ENCODE results near the gene LEMD2. TPM values are rescaled to one million over a fixed set of nuclear protein-coding genes. Genes with fewer than 3 reads are reported as not detected.

The LEMD2 gene
- total and polyA plus RNA-seq, 2 donors (not counting 1 experiment from before 2014, with no cell fraction given) = 25.7 to 61.9 TPM

GRCh38 chr6:33730611-33731010 lies 58.3 kb downstream of the LEMD2 start:
- Histone ChIP-seq H3K4me3 (replicated peaks in 1 of 4; ENCODE audit: control extremely low read depth in 1 of 4, insufficient read depth in 1 of 4, low read depth in 3 of 4, low read length in 4 of 4) (no peak overlapping the region), H4K20me1 (ENCODE audit: control insufficient read depth, extremely low read depth, insufficient read depth, low read length) (no peaks in the 10 kb centered on the region), H2AFZ (ENCODE audit: low read length) (no peak overlapping the region), H3K9ac (ENCODE audit: insufficient read depth, low read length) (no peak overlapping the region), H3K27me3 (ENCODE audit: control insufficient read depth, insufficient read depth, low read length) (peaks cover 4% of the 10 kb centered on the region), H3K36me3 (ENCODE audit: control insufficient read depth, insufficient read depth, low read length) (no peaks in the 10 kb centered on the region), H3K79me2 (ENCODE audit: control insufficient read depth, insufficient read depth, low read length) (no peaks in the 10 kb centered on the region), H3K4me1 (ENCODE audit: control insufficient read depth, extremely low read depth, insufficient read depth, low read length) (peaks cover 3% of the 10 kb centered on the region), H3K9me3 (ENCODE audit: control insufficient read depth, insufficient read depth, low read depth, low read length) (no peaks in the 10 kb centered on the region), H3K4me2 (ENCODE audit: extremely low read depth, insufficient read depth, low read length) (no peak overlapping the region), H3K27ac (ENCODE audit: insufficient read depth, low read length) (no peak overlapping the region)
- no peak for TF ChIP-seq CTCF (conservative IDR thresholded peaks at IDR 0.05 in 1 of 2, IDR thresholded peaks at IDR 0.05 in 1 of 2; ENCODE audit: low read depth in 1 of 2, low read length in 2 of 2)
- TF ChIP-seq EZH2 (IDR thresholded peaks at IDR 0.05; ENCODE audit: low read length, missing control alignments) = no peak
- DNase-seq (ENCODE audit: low read depth in 2 of 2) = no peak

- Histone ChIP-seq H3K4me2 (ENCODE audit: extremely low read depth, insufficient read depth, low read length) (no peak overlapping the region), H3K4me3 (replicated peaks in 1 of 4; ENCODE audit: control extremely low read depth in 1 of 4, insufficient read depth in 1 of 4, low read depth in 3 of 4, low read length in 4 of 4) (no peak overlapping the region), H3K27me3 (ENCODE audit: control insufficient read depth, insufficient read depth, low read length) (peaks cover 10% of the 10 kb centered on the region), H3K9ac (ENCODE audit: insufficient read depth, low read length) (no peak overlapping the region), H3K9me3 (ENCODE audit: control insufficient read depth, insufficient read depth, low read depth, low read length) (no peaks in the 10 kb centered on the region), H3K4me1 (ENCODE audit: control insufficient read depth, extremely low read depth, insufficient read depth, low read length) (peaks cover 3% of the 10 kb centered on the region), H3K36me3 (ENCODE audit: control insufficient read depth, insufficient read depth, low read length) (no peaks in the 10 kb centered on the region), H3K27ac (ENCODE audit: insufficient read depth, low read length) (no peak overlapping the region), H2AFZ (ENCODE audit: low read length) (no peak overlapping the region), H3K79me2 (ENCODE audit: control insufficient read depth, insufficient read depth, low read length) (no peaks in the 10 kb centered on the region), H4K20me1 (ENCODE audit: control insufficient read depth, extremely low read depth, insufficient read depth, low read length) (no peaks in the 10 kb centered on the region)
- no peak for DNase-seq (ENCODE audit: low read depth in 2 of 2)
- TF ChIP-seq EZH2 (IDR thresholded peaks at IDR 0.05; ENCODE audit: low read length, missing control alignments) = no peak
- TF ChIP-seq CTCF (conservative IDR thresholded peaks at IDR 0.05 in 1 of 2, IDR thresholded peaks at IDR 0.05 in 1 of 2; ENCODE audit: low read depth in 1 of 2, low read length in 2 of 2) = no peak
Measured at GRCh38 chr6:33729059-33729458, 59.9 kb downstream of the LEMD2 start.

- peaks cover 16% of the 10 kb centered on the region for H3K27me3 ChIP-seq (ENCODE audit: control insufficient read depth, insufficient read depth, low read length)
- H3K9ac ChIP-seq (ENCODE audit: insufficient read depth, low read length) = no peak overlapping the region
Measured at GRCh38 chr6:33728438-33728837, 60.5 kb downstream of the LEMD2 start.

More at GRCh38 chr6:33728438-33728837, 60.5 kb downstream of the LEMD2 start:
- Histone ChIP-seq H3K4me3 (replicated peaks in 1 of 4; ENCODE audit: control extremely low read depth in 1 of 4, insufficient read depth in 1 of 4, low read depth in 3 of 4, low read length in 4 of 4) (no peak overlapping the region), H3K79me2 (ENCODE audit: control insufficient read depth, insufficient read depth, low read length) (no peaks in the 10 kb centered on the region), H3K27ac (ENCODE audit: insufficient read depth, low read length) (no peak overlapping the region), H3K36me3 (ENCODE audit: control insufficient read depth, insufficient read depth, low read length) (no peaks in the 10 kb centered on the region), H2AFZ (ENCODE audit: low read length) (no peak overlapping the region), H3K4me2 (ENCODE audit: extremely low read depth, insufficient read depth, low read length) (no peak overlapping the region), H3K9me3 (ENCODE audit: control insufficient read depth, insufficient read depth, low read depth, low read length) (no peaks in the 10 kb centered on the region), H4K20me1 (ENCODE audit: control insufficient read depth, extremely low read depth, insufficient read depth, low read length) (no peaks in the 10 kb centered on the region), H3K4me1 (ENCODE audit: control insufficient read depth, extremely low read depth, insufficient read depth, low read length) (peaks cover 3% of the 10 kb centered on the region)
- DNase-seq (ENCODE audit: low read depth in 2 of 2) = no peak
- TF ChIP-seq CTCF (conservative IDR thresholded peaks at IDR 0.05 in 1 of 2, IDR thresholded peaks at IDR 0.05 in 1 of 2; ENCODE audit: low read depth in 1 of 2, low read length in 2 of 2) (no peak), EZH2 (IDR thresholded peaks at IDR 0.05; ENCODE audit: low read length, missing control alignments) (no peak)
